Activated CD4-positive, alpha-beta T cell treated with anti-CD3 and anti-CD28 coated beads, Interleukin-2, amount 50 U/mL, for 16 hours (primary cell): ENCODE results near the gene SLC25A52.
"Not testable (repeated sequence)": the region's sequence is repeated elsewhere in the genome, so short reads cannot be mapped to it uniquely, and the experiment has no call there.

ENCODE experiments used
- DNase-seq: peaks from one replicate; pipeline ENCODE4 v3.0.0-alpha.2; 2020

The SLC25A52 gene

GRCh38 chr18:31739651-31740050 lies 21.0 kb downstream of the SLC25A52 start:
- DNase-seq = no peak

- no peak for DNase-seq
Measured at GRCh38 chr18:31738460-31739407, 21.9 kb downstream of the SLC25A52 start.

GRCh38 chr18:31736630-31737029 lies 24.1 kb downstream of the SLC25A52 start:
- no peak for DNase-seq

GRCh38 chr18:31731628-31732027 lies 29.1 kb downstream of the SLC25A52 start:
- no peak for DNase-seq

GRCh38 chr18:31729196-31729595 lies 31.5 kb downstream of the SLC25A52 start:
- DNase-seq = not testable (repeated sequence)

- no peak for DNase-seq
Measured at GRCh38 chr18:31723990-31724711, 36.5 kb downstream of the SLC25A52 start.

- DNase-seq = no peak
Measured at GRCh38 chr18:31723639-31723989, 37.1 kb downstream of the SLC25A52 start.

GRCh38 chr18:31722369-31722957 lies 38.2 kb downstream of the SLC25A52 start:
- DNase-seq = peak; percentile 84

GRCh38 chr18:31721601-31722000 lies 39.1 kb downstream of the SLC25A52 start:
- DNase-seq = no peak

- DNase-seq = no peak
Measured at GRCh38 chr18:31720867-31721266, 39.8 kb downstream of the SLC25A52 start.

- DNase-seq = no peak
Measured at GRCh38 chr18:31719363-31720006, 41.2 kb downstream of the SLC25A52 start.

GRCh38 chr18:31718386-31718785 lies 42.3 kb downstream of the SLC25A52 start:
- DNase-seq = no peak

GRCh38 chr18:31716362-31716761 lies 44.3 kb downstream of the SLC25A52 start:
- no peak for DNase-seq

GRCh38 chr18:31711365-31712172 lies 49.1 kb downstream of the SLC25A52 start:
- DNase-seq = no peak

GRCh38 chr18:31710826-31711225 lies 49.9 kb downstream of the SLC25A52 start:
- DNase-seq = no peak
